DOHH2 (cell line): ENCODE results near the gene ATP2B3.

ENCODE experiments used
- H3F3A ChIP-seq: fragments of 200-600 bp; sonication (generic), shearing (Covaris generic); 2 replicates; pipeline ENCODE4 v1.6.0; 2016; ENCODE audit warnings: antibody characterized with exemption, mild to moderate bottlenecking; ENCODE audit not compliant: control insufficient read depth, insufficient read depth
- H3K27ac ChIP-seq: fragments of 200-600 bp; sonication (generic); 2 replicates; pipeline ENCODE4 v1.5.1; 2014; ENCODE audit warnings: low read depth, mild to moderate bottlenecking, low read length, moderate library complexity
- H3K27me3 ChIP-seq: fragments of 200-600 bp; sonication (generic); 2 replicates; pipeline ENCODE4 v1.6.1; 2014; ENCODE audit warnings: mild to moderate bottlenecking, low read length, mixed read lengths; ENCODE audit not compliant: control insufficient read depth
- H3K36me3 ChIP-seq: fragments of 200-600 bp; sonication (generic); 2 replicates; pipeline ENCODE4 v1.6.1; 2014; ENCODE audit warnings: mild to moderate bottlenecking, low read length, moderate library complexity, mixed read lengths; ENCODE audit not compliant: control insufficient read depth
- H3K4me1 ChIP-seq: fragments of 200-600 bp; sonication (generic); 2 replicates; pipeline ENCODE4 v1.6.1; 2014; ENCODE audit warnings: mild to moderate bottlenecking, low read length, mixed read lengths; ENCODE audit not compliant: control insufficient read depth
- H3K4me2 ChIP-seq: fragments of 200-600 bp; sonication (generic); 2 replicates; pipeline ENCODE4 v1.6.0; 2014; ENCODE audit warnings: mild to moderate bottlenecking, low read length, moderate library complexity
- H3K4me3 ChIP-seq: fragments of 200-600 bp; sonication (generic); 2 replicates; pipeline ENCODE4 v1.5.1; 2014; ENCODE audit warnings: mild to moderate bottlenecking, low read length, mixed read lengths
- H3K79me2 ChIP-seq: fragments of 200-600 bp; sonication (generic); 2 replicates; pipeline ENCODE4 v1.6.1; 2014; ENCODE audit warnings: mild to moderate bottlenecking, low read length, mixed read lengths; ENCODE audit not compliant: control insufficient read depth
- H3K9me2 ChIP-seq: fragments of 200-600 bp; sonication (generic); replicated peaks from 2 replicates; pipeline ENCODE4 v1.6.1; 2014; ENCODE audit warnings: mild to moderate bottlenecking, low read length, mixed read lengths; ENCODE audit not compliant: control insufficient read depth
- H3K9me3 ChIP-seq: fragments of 200-600 bp; sonication (generic); 2 replicates; pipeline ENCODE4 v1.6.1; 2014; ENCODE audit warnings: antibody characterized with exemption, low read length, mixed read lengths; ENCODE audit not compliant: control insufficient read depth, insufficient read depth
- H4K20me1 ChIP-seq: fragments of 200-600 bp; sonication (generic); 2 replicates; pipeline ENCODE4 v1.6.0; 2014; ENCODE audit warnings: low read depth, mild to moderate bottlenecking, antibody characterized with exemption, low read length, moderate library complexity; ENCODE audit not compliant: control insufficient read depth, insufficient read depth
- CTCF ChIP-seq: fragments of 200-600 bp; sonication (generic); IDR thresholded peaks from one replicate; pipeline ENCODE4 v1.5.1; 2014; ENCODE audit warnings: antibody characterized with exemption, mild to moderate bottlenecking, low read depth, low read length; ENCODE audit not compliant: poor library complexity, severe bottlenecking
- EZH2phosphoT487 ChIP-seq: fragments of 200-600 bp; sonication (generic); IDR thresholded peaks from 2 replicates; pipeline ENCODE4 v1.6.1; 2017; ENCODE audit warnings: borderline replicate concordance, mild to moderate bottlenecking, antibody characterized with exemption, low read length, moderate library complexity, mixed read lengths

Gene ATP2B3

GRCh38 chrX:153614818-153615217 is 97.4 kb downstream of the ATP2B3 start:
- Histone ChIP-seq H3K4me2 (no peak overlapping the region), H3K79me2 (no peaks in the 10 kb centered on the region), H3K4me3 (no peak overlapping the region), H3K27me3 (peaks cover 25% of the 10 kb centered on the region), H3K36me3 (no peaks in the 10 kb centered on the region), H3K27ac (no peak overlapping the region), H3F3A (no peaks in the 10 kb centered on the region), H3K9me2 (no peaks in the 10 kb centered on the region), H3K4me1 (no peaks in the 10 kb centered on the region), H4K20me1 (no peaks in the 10 kb centered on the region), H3K9me3 (no peaks in the 10 kb centered on the region)
- TF ChIP-seq EZH2phosphoT487 (no peak), CTCF (no peak)

- H3K9me3 ChIP-seq: no peaks in the 10 kb centered on the region
- H3K27me3 ChIP-seq: peaks cover 6% of the 10 kb centered on the region; the same call in 1 of the 2 replicates
- H3K4me3 ChIP-seq: no peak overlapping the region
- TF ChIP-seq EZH2phosphoT487 (no peak), CTCF (no peak)
- H3K27ac ChIP-seq: no peak overlapping the region
- H3K9me2 ChIP-seq: no peaks in the 10 kb centered on the region
- no peak overlapping the region for H3K4me2 ChIP-seq
- no peaks in the 10 kb centered on the region for H3F3A ChIP-seq
- no peaks in the 10 kb centered on the region for H3K79me2 ChIP-seq
- no peaks in the 10 kb centered on the region for H3K4me1 ChIP-seq
- H3K36me3 ChIP-seq: no peaks in the 10 kb centered on the region
- no peaks in the 10 kb centered on the region for H4K20me1 ChIP-seq
Measured at GRCh38 chrX:153620576-153620975, 103.1 kb downstream of the ATP2B3 start.

- H3K27me3 ChIP-seq: peaks cover 6% of the 10 kb centered on the region; the same call in 1 of the 2 replicates
- no peaks in the 10 kb centered on the region for H4K20me1 ChIP-seq
- no peaks in the 10 kb centered on the region for H3K9me3 ChIP-seq
- H3K79me2 ChIP-seq: no peaks in the 10 kb centered on the region
- TF ChIP-seq CTCF (no peak), EZH2phosphoT487 (no peak)
- H3K4me1 ChIP-seq: no peaks in the 10 kb centered on the region
- no peaks in the 10 kb centered on the region for H3K9me2 ChIP-seq
- H3K4me2 ChIP-seq: no peak overlapping the region
- H3K36me3 ChIP-seq: no peaks in the 10 kb centered on the region
- no peak overlapping the region for H3K4me3 ChIP-seq
- no peak overlapping the region for H3K27ac ChIP-seq
- no peaks in the 10 kb centered on the region for H3F3A ChIP-seq
Measured at GRCh38 chrX:153621949-153622598, 104.6 kb downstream of the ATP2B3 start.
